Muscle layer of duodenum (tissue), 2 donors: ENCODE results near the gene LRIT3.

Source experiments
- H3K27ac ChIP-seq: one replicate; pipeline ENCODE4 v1.7.0; 2013; ENCODE audit warnings: mild to moderate bottlenecking, low read length
- H3K27me3 ChIP-seq: one replicate; pipeline ENCODE4 v1.7.0; 2013; ENCODE audit warnings: low read depth, mild to moderate bottlenecking, control low read depth, low read length
- H3K36me3 ChIP-seq, 2 donors: one replicate each; pipeline ENCODE4 v1.7.0; 2013; ENCODE audit warnings: low read length in 2 of 2, control low read depth in 1 of 2, mild to moderate bottlenecking in 1 of 2; ENCODE audit not compliant: insufficient read depth in 2 of 2, control insufficient read depth in 1 of 2
- H3K4me1 ChIP-seq, 2 donors: one replicate each; pipeline ENCODE4 v1.7.0; 2013; ENCODE audit warnings: low read length in 2 of 2, mild to moderate bottlenecking in 2 of 2, control low read depth in 1 of 2, moderate library complexity in 1 of 2; ENCODE audit not compliant: insufficient read depth in 2 of 2, control insufficient read depth in 1 of 2
- H3K4me3 ChIP-seq, 2 donors: one replicate each; pipeline ENCODE4 v1.7.0; 2013; ENCODE audit warnings: low read length in 2 of 2, low read depth in 1 of 2, mild to moderate bottlenecking in 1 of 2
- H3K9me3 ChIP-seq, 2 donors: one replicate each; pipeline ENCODE4 v1.7.0; 2013; ENCODE audit warnings: low read length in 2 of 2, control low read depth in 1 of 2, mild to moderate bottlenecking in 1 of 2; ENCODE audit not compliant: control insufficient read depth in 1 of 2
- donor health status: healthy.

Gene LRIT3

DNA sequence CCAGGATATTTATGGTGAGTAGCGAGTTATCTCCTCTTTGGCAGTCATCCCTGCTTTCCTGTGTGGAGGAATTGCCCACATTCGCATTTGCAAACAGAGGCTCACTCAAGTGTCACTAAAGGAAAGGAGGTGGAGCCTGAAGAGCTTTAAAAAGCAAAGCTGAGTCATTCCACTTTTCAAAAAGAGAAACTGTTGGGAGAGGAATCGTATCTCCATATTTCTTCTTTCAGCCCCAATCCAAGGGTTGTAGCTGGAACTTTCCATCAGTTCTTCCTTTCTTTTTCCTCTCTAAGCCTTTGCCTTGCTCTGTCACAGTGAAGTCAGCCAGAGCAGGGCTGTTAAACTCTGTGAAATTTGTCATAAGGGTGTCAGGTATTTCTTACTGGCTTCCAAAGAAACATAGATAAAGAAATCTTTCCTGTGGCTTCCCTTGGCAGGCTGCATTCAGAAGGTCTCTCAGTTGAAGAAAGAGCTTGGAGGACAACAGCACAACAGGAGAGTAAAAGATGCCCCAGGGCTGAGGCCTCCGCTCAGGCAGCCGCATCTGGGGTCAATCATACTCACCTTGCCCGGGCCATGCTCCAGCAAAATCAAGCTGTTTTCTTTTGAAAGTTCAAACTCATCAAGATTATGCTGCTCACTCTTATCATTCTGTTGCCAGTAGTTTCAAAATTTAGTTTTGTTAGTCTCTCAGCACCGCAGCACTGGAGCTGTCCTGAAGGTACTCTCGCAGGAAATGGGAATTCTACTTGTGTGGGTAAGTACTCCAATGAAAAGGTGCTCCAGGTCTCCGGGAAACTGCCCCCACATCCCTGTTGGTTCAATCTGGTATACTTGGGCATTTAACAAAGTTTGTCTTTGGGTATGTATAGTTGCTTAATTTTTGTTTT lies 65.0 kb downstream of the LRIT3 start, which contains the start of gene EGF:
Gene EGF, plus strand, starts transcription at position 178 of the 890 bp plus-strand sequence. Its CDS starts 453 bp downstream, at position 631.
- Histone ChIP-seq H3K4me1 (peaks cover 0 to 13% of the 10 kb centered on the region in 2 donors), H3K27ac (no peak within 1 kb of the TSS), H3K4me3 (no peak within 1 kb of the TSS), H3K27me3 (no peaks in the 10 kb centered on the region), H3K36me3 (no peaks in the 10 kb centered on the region), H3K9me3 (no peaks in the 10 kb centered on the region)

GRCh38 chr4:109913596-109914241 lies 65.8 kb downstream of the LRIT3 start:
- Histone ChIP-seq H3K9me3 (no peaks in the 10 kb centered on the region), H3K36me3 (no peaks in the 10 kb centered on the region), H3K27me3 (no peaks in the 10 kb centered on the region), H3K4me3 (no peak overlapping the region), H3K4me1 (peaks cover 0 to 13% of the 10 kb centered on the region in 2 donors), H3K27ac (no peak overlapping the region)

DNA sequence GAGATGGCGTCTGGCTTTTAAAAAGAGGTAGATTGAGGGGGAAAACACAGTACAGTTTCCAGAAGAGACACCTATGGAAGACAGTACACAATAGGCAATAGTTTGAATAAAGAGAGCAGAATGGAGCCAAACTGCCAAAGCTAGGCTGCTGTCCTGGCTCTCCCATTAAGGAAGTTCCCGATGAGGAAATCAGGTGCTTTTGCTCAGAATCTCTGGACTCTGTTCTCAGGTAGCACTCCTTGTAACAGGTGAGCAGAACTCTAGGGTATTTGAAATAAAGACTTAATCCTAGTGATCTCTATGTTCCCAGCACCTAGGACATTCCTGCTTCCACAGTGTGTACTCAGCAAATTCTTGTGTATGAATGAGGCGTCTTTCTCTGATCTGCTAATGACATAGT lies 66.4 kb downstream of the LRIT3 start:
- Histone ChIP-seq H3K9me3 (no peaks in the 10 kb centered on the region), H3K27me3 (no peaks in the 10 kb centered on the region), H3K27ac (no peak overlapping the region), H3K4me3 (no peak overlapping the region), H3K36me3 (no peaks in the 10 kb centered on the region), H3K4me1 (peaks cover 0 to 13% of the 10 kb centered on the region in 2 donors)

- no peak overlapping the region for H3K27ac ChIP-seq
- H3K4me1 ChIP-seq = peaks cover 0 to 13% of the 10 kb centered on the region in 2 donors
- H3K4me3 ChIP-seq = no peak overlapping the region
- no peaks in the 10 kb centered on the region for H3K27me3 ChIP-seq
- no peaks in the 10 kb centered on the region for H3K36me3 ChIP-seq
- H3K9me3 ChIP-seq = no peaks in the 10 kb centered on the region
Observed at GRCh38 chr4:109915385-109916026, 67.6 kb downstream of the LRIT3 start.

GRCh38 chr4:109916027-109916409 lies 68.1 kb downstream of the LRIT3 start:
- H3K4me3 ChIP-seq = no peak overlapping the region
- no peak overlapping the region for H3K27ac ChIP-seq

DNA sequence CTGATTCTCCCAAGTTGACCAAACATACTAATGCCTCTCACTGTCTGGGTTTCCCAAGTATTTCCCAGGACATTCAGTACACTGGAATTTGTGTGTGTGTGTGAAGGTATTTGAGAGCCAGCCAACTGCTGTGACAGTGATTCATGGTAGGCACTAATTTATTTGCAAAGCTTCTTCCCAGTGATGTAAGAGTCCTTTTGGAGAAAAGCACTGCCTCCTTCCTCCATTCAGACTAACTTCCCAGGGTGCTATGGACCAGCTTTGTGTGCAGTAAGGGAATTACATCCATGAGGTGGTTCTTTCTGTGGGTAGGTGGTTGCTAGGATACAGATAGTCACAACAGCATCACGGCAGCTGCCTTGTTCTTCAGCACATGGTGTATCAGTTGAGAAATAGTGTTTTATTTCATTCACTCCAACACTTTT lies 73.5 kb downstream of the LRIT3 start:
- Histone ChIP-seq H3K27me3 (no peaks in the 10 kb centered on the region), H3K36me3 (no peaks in the 10 kb centered on the region), H3K9me3 (no peaks in the 10 kb centered on the region), H3K4me3 (no peak overlapping the region), H3K27ac (no peak overlapping the region), H3K4me1 (no peaks in the 10 kb centered on the region)

More at GRCh38 chr4:109916027-109916409, 68.1 kb downstream of the LRIT3 start:
- Histone ChIP-seq H3K36me3 (no peaks in the 10 kb centered on the region), H3K9me3 (no peaks in the 10 kb centered on the region), H3K27me3 (no peaks in the 10 kb centered on the region), H3K4me1 (peaks cover 0 to 13% of the 10 kb centered on the region in 2 donors)
